Activated naive CD4-positive, alpha-beta T cell treated with anti-CD3 and anti-CD28 coated beads, Interleukin-2, amount 50 U/mL, for 24 hours (primary cell): ENCODE measurements around the gene NT5M.

Source experiments
- H3K27ac Mint-ChIP-seq: one replicate; pipeline ENCODE4 v1.8.0; 2021; ENCODE audit warnings: mild to moderate bottlenecking, mixed read lengths
- H3K27me3 Mint-ChIP-seq: one replicate; pipeline ENCODE4 v1.8.0; 2021; ENCODE audit warnings: mixed read lengths
- H3K36me3 Mint-ChIP-seq: one replicate; pipeline ENCODE4 v1.8.0; 2021; ENCODE audit warnings: mixed read lengths
- H3K4me1 Mint-ChIP-seq: one replicate; pipeline ENCODE4 v1.8.0; 2021; ENCODE audit warnings: mixed read lengths
- H3K4me3 Mint-ChIP-seq: one replicate; pipeline ENCODE4 v1.8.0; 2021; ENCODE audit warnings: mild to moderate bottlenecking, mixed read lengths
- H3K9me3 Mint-ChIP-seq: one replicate; pipeline ENCODE4 v1.8.0; 2021; ENCODE audit warnings: mixed read lengths

The NT5M gene

DNA sequence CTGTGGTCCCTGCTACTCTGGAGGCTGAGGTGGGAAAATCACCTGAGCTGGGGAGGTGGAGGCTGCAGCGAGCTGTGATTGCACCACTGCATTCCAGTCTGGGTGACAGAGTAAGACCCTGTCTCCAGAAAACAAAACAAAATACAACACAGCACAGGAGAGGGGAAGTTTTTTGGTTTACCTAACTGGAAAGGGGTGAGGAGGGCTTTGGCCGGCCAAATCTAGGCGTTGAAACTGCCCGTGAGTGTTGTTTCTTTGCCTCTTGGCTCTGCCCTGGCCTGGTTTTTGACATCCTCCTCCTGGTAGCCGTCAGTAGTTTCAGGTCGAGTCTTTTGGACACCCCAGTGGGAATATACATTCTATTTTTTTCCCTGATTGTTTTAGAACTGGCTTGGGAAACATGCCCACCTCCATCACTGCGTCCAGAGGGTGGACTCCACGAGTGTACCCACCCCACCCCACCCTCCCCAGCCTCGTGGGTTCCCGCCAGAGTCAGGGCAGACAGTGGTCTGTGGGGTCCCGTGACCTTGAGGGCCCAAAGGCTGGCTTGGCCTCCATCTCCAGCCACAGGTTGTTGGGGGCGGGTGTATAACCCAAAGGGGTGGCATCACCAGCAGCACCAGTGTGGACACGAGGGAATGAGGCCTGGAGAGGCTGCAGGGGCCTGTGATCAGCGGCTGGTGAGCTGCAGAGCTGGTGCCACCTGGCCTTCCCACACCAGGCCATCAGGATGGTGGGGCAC is 42.7 kb downstream of the NT5M start:
- Mint-ChIP-seq H3K4me3 (no peak overlapping the region), H3K4me1 (no peaks in the 10 kb centered on the region), H3K36me3 (no peaks in the 10 kb centered on the region), H3K27ac (no peak overlapping the region), H3K9me3 (no peaks in the 10 kb centered on the region), H3K27me3 (no peaks in the 10 kb centered on the region)

DNA sequence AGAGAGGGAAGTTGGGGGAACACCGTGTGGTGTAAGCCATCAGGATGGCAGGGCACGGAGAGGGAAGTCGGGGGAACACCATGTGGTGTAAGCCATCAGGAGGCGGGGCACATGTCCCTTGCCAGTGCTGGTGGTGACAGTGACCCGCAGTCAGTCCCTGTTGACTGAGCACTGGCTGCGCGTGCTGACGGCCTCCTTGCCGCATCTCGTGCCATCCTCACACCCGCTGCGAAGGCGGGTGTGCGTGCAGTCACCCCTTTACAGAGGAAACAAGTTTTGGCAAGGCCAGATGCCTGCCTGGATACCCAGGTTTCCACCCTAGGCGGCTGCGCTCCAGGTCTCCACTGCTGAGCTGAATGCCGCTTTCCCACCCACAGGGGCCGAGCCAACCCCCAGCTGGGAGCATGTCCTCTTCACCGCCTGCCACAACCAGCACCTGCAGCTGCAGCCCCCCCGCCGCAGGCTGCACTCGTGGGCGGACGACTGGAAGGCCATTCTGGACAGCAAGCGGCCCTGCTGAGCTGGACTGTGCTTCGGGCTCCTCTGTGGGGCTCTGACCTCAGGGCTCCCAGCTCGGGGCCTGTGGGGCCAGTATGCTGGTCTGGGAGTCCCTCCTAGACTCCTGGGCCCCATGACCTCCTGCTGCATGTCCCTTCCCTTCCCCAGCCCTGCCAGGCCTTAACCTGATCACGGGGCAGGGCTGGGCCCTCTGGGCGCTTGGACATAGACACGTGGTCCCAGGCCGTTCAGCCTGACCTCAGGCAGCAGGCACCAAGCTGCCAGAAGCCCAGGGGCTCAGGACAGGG is 43.5 kb downstream of the NT5M start:
- H3K27ac Mint-ChIP-seq, result no peak overlapping the region
- H3K4me1 Mint-ChIP-seq, result no peaks in the 10 kb centered on the region
- H3K9me3 Mint-ChIP-seq, result no peaks in the 10 kb centered on the region
- H3K27me3 Mint-ChIP-seq, result no peaks in the 10 kb centered on the region
- no peak overlapping the region for H3K4me3 Mint-ChIP-seq
- H3K36me3 Mint-ChIP-seq, result no peaks in the 10 kb centered on the region

DNA sequence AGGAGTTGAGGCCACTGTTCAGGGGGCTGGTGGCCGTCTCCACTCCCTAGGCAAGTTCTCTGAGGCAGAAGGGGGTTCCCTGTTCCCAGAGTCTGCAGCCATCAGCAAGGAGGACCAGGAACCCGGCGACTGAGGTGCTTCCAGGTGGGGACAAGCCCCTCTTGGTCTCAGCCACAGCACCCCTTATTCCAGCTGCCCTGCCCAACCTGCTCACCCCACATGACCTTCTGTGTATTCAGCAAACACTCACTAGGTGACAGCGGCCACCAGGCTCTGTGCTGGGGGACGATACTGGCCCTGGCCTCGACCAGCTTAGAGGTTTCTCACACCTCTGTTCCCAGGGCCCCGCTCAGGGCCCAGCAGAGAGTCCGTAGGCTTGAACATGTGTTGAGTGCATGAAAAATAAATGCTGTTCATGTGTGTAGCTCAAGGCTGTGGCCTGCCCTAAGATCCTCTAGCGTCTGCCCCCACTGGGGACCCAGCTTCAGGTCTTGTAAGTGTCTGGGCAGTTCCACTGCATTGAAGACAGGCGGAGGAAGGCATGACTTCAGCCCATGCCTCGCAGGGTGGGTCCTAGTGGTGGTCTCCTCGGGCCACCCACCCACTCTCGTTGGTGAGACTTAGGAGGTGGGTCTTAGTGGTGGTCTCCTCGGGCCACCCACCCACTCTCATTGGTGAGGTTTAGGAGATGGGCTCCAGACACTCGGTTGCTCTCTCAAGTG is 44.2 kb downstream of the NT5M start:
- Mint-ChIP-seq H3K9me3 (no peaks in the 10 kb centered on the region), H3K36me3 (no peaks in the 10 kb centered on the region), H3K27ac (no peak overlapping the region), H3K27me3 (no peaks in the 10 kb centered on the region), H3K4me3 (no peak overlapping the region), H3K4me1 (no peaks in the 10 kb centered on the region)

DNA sequence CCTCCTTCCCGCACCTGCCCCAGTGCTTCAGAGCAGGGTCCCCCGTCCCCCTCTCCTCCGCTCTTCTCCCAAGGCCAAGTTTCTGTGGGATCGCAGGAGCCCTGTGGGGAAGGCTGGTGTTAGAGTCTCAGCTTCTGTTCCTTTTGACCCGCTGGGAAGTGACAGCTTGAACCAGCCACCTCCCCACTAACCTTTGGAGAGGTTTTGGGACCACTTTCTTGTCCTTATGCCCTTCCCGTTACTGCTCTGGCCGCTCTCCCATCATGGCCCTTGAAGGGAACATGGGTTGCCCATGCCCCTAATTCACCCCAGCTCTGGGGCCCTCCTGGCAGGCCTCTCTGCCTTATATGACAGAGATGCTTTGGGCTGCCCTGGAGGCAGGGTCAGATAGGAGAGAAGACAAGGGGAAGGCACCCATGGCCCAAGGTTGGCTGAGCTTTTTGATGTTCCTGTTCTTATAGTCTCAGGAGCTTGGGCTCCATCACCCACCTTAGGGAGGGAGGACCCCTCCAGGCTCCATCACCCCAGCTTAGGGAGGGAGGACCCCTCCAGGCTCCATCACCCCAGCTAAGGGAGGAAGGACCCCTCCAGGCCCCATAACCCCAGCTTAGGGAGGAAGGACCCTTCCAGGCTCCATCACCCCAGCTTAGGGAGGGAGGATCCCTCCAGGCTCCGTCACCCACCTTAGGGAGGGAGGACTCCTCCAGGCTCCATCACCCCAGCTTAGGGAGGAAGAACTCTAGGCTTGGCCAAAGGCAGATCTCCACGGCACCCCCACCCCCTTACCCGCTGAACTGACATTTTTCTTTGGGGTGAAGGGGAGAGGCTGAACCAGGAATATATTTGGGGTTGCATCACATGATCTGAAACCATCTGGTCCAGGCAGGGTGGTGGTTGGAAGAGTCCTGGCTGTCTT is 45.0 kb downstream of the NT5M start:
- no peaks in the 10 kb centered on the region for H3K9me3 Mint-ChIP-seq
- no peaks in the 10 kb centered on the region for H3K36me3 Mint-ChIP-seq
- H3K4me3 Mint-ChIP-seq, result no peak overlapping the region
- no peak overlapping the region for H3K27ac Mint-ChIP-seq
- H3K27me3 Mint-ChIP-seq, result no peaks in the 10 kb centered on the region
- H3K4me1 Mint-ChIP-seq, result no peaks in the 10 kb centered on the region

DNA sequence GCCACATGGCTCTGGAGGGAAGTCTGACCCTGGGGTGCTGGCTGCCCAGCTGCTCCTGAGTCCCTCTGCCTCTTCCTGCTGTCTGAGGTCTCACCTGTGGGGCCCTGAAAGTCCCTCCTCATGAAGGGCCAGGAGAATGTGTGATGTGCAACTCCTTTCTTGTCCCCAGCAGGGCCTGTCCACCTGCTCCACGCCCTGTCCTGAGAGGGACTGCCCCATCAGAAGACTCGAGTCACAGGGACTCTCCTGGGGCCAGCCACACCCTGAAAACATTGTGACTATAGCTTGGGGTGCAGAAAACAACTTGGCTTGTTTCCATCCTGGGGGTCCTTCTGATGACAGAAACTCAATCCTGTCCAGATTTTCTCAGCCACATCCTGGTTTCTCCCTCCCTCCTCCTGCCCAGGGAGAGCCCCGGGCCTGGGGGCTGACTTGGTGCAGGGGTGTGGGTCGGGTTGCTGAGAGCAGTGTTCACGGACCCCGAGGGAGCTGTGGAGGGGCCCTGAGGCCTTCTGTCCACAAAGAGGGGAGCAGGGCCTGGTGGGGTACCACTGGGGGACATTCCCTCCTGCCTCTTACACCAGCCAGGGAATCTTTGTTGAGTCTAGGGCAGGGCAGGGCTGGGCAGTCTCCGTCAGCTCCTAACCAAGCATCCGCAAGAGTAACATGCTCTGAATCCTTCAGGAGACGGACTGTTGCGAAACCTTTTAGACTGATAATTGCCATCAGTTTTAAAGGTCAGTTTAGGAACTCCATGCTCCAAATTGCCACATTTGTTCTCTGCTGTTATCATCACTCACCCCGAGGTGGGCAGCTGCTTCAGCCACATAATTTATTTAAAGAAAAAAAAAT is 45.9 kb downstream of the NT5M start:
- Mint-ChIP-seq H3K4me3 (no peak overlapping the region), H3K4me1 (no peaks in the 10 kb centered on the region), H3K36me3 (no peaks in the 10 kb centered on the region)

DNA sequence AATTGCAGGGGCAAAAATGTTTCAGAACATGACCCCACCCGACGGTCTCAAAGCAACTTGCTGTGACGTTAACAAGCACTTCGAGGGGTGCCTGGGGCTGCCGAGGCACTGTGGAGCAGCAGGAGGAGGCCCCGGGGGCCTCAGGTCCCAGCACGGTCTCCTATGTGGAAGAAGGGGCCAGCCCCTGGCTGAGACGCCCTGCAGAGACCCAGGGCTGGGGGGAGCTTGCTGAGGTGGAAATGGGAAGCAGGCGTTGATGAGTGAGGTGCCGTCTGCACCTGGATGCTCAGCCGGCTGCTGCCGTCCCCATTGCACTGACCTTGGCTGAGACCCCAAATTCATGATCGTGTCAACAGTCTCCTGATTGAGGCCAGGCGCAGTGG is 46.5 kb downstream of the NT5M start:
- Mint-ChIP-seq H3K36me3 (no peaks in the 10 kb centered on the region), H3K9me3 (no peaks in the 10 kb centered on the region), H3K4me3 (no peak overlapping the region), H3K27me3 (no peaks in the 10 kb centered on the region), H3K27ac (no peak overlapping the region), H3K4me1 (no peaks in the 10 kb centered on the region)

More for the DNA sequence above, 45.9 kb downstream of the NT5M start:
- no peak overlapping the region for H3K27ac Mint-ChIP-seq
- no peaks in the 10 kb centered on the region for H3K27me3 Mint-ChIP-seq
- H3K9me3 Mint-ChIP-seq, result no peaks in the 10 kb centered on the region

DNA sequence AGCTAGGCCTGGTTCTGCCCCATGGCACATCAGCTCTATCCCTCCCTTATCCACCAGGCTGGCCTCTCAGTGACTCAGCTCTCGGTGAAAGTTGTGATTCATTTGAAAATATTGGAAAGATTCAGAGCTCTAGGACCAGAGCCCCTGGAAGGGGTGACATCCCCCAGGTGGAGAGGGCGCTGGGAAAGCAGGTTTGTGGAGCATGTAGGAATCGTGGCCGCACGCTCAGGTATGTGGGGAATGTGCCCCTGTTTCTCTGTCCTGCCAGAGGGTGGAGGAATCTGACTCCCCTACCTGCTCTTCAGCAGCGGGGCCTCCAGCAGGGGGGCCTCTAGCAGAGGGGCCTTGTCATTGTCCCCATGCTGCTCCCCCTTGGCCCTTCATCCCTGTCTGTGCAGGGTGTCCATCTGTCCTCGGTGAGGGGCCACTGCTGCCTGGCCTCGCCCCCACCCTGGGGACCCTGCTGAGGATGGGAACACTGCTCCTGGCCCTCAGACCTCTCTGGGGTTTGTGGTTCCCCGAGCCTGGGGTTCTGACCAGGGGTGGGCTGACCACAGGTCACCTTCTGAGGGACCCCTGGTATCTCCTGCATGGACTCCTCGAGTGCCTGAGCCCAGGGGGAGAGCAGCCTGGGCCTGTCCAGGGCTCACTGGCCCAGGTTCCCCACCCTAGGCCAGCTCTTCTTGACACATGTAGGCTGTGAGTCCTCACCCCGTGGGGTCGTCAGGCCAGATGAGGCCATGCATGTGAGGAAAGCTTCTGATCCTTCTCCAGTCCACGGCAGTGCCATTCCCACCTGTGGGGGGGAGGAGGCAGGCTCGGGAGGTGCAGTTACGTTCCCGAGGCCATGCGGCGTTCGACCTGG is 47.5 kb downstream of the NT5M start:
- Mint-ChIP-seq H3K27me3 (no peaks in the 10 kb centered on the region), H3K4me3 (no peak overlapping the region), H3K27ac (no peak overlapping the region), H3K36me3 (no peaks in the 10 kb centered on the region), H3K9me3 (no peaks in the 10 kb centered on the region), H3K4me1 (no peaks in the 10 kb centered on the region)

DNA sequence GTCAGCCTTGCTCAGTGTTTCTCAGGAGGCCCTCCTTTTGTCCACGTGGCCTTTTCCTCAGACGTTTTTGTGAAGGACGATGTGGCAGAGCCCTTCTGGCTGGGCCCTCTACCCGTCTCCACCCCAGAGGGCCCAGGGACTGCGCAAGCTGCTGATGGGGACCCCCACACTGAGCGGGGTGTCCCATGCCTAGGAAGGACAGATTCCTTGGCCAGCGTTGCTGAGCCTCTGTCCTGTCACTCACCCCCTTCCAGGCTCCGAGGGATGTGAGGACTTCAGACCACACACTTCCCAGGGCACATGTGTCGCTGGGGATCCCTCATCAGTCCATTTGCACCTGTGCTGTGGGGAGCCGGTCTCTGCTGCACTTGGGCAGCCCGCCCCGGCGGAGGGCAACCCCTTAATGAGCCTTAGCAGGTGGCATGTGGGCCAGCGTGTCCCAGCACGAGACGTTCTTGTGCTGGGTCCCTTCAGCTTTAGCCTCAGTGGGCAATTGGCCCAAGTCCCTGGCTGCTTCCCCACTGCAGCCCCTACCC is 48.3 kb downstream of the NT5M start:
- Mint-ChIP-seq H3K27me3 (no peaks in the 10 kb centered on the region), H3K27ac (no peak overlapping the region), H3K4me1 (no peaks in the 10 kb centered on the region), H3K36me3 (no peaks in the 10 kb centered on the region), H3K9me3 (no peaks in the 10 kb centered on the region), H3K4me3 (no peak overlapping the region)

DNA sequence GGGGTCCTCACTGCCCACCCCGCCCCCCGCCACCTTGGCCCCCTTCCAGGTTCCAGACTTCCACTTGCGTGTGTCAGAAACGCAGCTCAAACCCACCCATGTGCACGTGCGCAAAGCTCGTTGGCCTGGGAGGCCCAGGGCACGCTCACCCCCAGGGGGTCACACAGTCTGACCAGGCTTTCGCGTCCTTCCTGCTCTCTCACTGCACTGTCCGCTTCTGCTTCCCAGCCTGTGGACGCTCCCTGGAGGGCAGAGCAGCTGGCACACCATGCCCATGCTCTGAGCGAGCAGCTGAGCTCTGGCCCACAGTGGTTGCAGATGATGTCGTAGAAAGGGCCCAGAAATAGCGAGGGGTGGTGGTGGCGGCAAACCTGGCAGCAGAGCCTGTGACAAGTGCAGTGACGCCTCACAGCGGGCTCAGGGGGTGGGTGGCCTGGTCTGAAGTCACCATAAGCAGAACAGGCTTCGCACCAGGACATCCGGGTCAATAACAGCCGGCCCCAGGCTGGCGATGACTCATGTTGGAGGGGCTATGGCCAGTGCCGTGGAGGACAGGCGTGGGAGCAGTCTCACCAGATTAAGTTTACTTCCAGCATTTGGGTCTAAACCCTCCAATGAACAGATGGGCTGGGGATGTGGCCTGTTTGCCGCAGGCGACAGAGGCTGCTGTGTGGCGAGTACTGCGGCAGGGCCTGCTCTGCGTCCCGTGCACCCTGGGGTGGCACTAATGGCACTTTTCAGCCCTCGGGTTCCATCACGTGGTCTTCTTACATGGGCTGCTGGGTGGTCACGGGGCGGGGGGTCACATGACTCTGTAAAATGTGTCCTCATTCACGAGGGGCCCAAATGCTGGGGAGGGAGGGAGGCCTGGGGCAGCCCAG is 49.0 kb downstream of the NT5M start:
- no peak overlapping the region for H3K27ac Mint-ChIP-seq
- no peaks in the 10 kb centered on the region for H3K27me3 Mint-ChIP-seq
- no peaks in the 10 kb centered on the region for H3K36me3 Mint-ChIP-seq
- H3K4me1 Mint-ChIP-seq, result no peaks in the 10 kb centered on the region
- H3K9me3 Mint-ChIP-seq, result no peaks in the 10 kb centered on the region
- no peak overlapping the region for H3K4me3 Mint-ChIP-seq

DNA sequence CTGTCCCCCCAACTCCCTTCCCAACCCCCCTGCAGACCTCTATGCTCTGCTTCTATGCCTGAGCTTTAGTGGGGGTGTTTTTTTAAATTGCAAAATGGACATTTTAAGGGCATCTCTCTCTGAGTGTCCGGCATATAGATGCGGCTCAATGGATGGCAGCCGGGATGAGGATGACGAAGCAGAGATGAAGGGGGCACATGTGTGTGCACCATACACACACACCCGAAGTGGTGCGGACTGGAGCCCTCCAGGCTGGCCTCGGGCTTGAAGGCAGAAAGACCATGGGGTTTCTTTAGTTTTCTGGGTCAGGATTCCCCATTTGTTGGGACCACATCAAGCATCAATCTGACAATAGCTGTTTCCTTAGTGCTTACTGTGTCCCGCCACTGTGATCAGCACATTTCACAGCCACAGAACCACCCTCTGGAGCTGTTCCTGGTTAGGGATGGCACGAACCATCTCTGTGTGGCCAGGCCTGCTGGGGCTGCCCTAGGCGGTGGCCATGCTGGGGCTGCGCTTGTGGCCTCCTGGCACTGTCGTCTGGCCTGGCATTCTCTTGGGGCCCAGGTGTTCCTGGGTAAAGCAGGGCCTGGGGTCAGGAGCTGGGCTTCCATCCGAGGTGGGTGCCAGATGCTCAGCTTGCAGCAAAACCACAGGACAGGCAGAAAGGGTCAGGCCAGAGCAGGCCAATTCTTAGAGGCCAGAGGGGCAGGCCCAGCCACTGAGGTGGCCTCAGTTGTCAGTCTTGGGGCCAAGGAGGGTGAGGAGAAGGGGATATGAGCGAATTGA is 49.9 kb downstream of the NT5M start:
- Mint-ChIP-seq H3K36me3 (no peaks in the 10 kb centered on the region), H3K4me1 (no peaks in the 10 kb centered on the region), H3K27ac (no peak overlapping the region), H3K9me3 (no peaks in the 10 kb centered on the region), H3K27me3 (no peaks in the 10 kb centered on the region), H3K4me3 (no peak overlapping the region)

DNA sequence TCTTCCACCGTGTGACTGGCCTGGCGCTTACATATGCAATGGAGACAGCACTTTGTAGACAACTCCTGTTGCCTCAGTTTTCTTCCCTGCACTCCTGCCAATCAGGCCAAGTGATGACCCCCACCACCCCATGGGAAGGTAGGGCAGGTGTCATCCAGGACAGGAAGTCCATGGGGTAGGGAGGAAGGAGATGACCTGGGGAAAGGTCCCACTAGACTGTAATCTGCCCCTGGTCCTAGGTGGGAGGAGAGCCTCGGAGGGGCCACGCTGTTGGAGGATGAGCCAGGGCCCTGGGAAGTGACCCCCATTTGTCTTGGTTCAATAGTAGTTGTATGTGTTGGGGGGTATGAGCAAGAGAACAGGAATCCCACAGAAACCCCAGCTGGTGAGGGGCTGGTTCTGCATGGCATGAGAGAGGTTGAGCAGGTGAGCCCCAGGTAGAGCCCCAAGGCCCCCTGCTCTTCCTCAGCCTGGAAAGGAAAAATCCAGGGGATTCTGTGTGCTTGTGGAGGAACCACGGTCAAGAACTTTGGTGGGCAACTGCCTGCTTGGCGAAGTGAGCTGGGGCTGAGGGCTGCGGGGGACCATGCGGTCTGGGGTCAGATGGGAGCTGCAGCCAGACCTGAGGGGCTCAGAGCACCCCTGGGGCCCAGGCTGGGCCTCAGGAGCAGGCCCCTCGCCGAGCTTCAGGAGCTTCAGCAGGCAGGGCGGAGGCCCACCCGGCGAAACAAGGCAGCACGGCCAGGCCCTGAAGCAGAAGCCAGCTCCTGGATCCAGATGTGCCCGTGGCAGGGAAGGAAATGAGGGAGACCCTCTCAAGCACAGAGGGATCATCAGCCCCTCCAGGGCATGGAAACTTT is 50.7 kb downstream of the NT5M start:
- Mint-ChIP-seq H3K36me3 (no peaks in the 10 kb centered on the region), H3K27me3 (no peaks in the 10 kb centered on the region), H3K4me3 (no peak overlapping the region), H3K27ac (no peak overlapping the region), H3K4me1 (no peaks in the 10 kb centered on the region), H3K9me3 (no peaks in the 10 kb centered on the region)
